Suppressor macrophage (primary cell): ENCODE results near the gene VASN.
"Not testable (repeated sequence)": the region's sequence is repeated elsewhere in the genome, so short reads cannot be mapped to it uniquely, and the experiment has no call there.

Source experiments
- DNase-seq, 4 experiments: peaks; one replicate each; pipeline ENCODE4 v3.0.0-alpha.2; 2020 to 2022
- total RNA-seq, 17 experiments: gene quantifications; one replicate each; lab custom pipeline; 2026; ENCODE audit warnings: mixed read lengths in 6 of 17, inconsistent platforms in 3 of 17; lab: John Stamatoyannopoulos, UW

Gene VASN
- total RNA-seq, result 0 to 0.99 (median 0.04) reads per million in 17 experiments

- DNase-seq, result peak; percentile 57 to 82 (median 64)
Measured at GRCh38 chr16:4371357-4372000, at the start of gene VASN. TSS of gene VASN (plus strand) at chr16:4371848. CDS start at chr16:4380878, 9,030 bp downstream.

- no peak for DNase-seq
Measured at GRCh38 chr16:4322121-4323052, 49.3 kb upstream of the VASN start.

- DNase-seq, result no peak
Measured at GRCh38 chr16:4323071-4323844, 48.4 kb upstream of the VASN start.

GRCh38 chr16:4323845-4324488 lies 47.7 kb upstream of the VASN start:
- DNase-seq, result no peak

- DNase-seq, result no peak
Measured at GRCh38 chr16:4324492-4325252, 47.0 kb upstream of the VASN start.

GRCh38 chr16:4325253-4325758 lies 46.3 kb upstream of the VASN start:
- DNase-seq, result peak; percentile 75 to 87 (median 82)

GRCh38 chr16:4327386-4328045 lies 44.1 kb upstream of the VASN start:
- peak in 2 of 4 experiments; percentile 50 to 58 for DNase-seq

GRCh38 chr16:4328046-4328781 lies 43.4 kb upstream of the VASN start:
- DNase-seq, result peak; percentile 71 to 87 (median 84)

GRCh38 chr16:4328782-4329775 lies 42.6 kb upstream of the VASN start:
- DNase-seq, result peak in 1 of 4 experiments; percentile 30

GRCh38 chr16:4330277-4330874 lies 41.3 kb upstream of the VASN start:
- peak; percentile 80 to 93 (median 88) for DNase-seq

GRCh38 chr16:4332083-4332482 lies 39.6 kb upstream of the VASN start:
- DNase-seq, result no peak

GRCh38 chr16:4332623-4333307 lies 38.9 kb upstream of the VASN start:
- no peak for DNase-seq

GRCh38 chr16:4333308-4333638 lies 38.4 kb upstream of the VASN start:
- no peak for DNase-seq

GRCh38 chr16:4333714-4334113 lies 37.9 kb upstream of the VASN start:
- not testable (repeated sequence) for DNase-seq

- no peak for DNase-seq
Measured at GRCh38 chr16:4334724-4335495, 36.7 kb upstream of the VASN start.

GRCh38 chr16:4336701-4337539 lies 34.7 kb upstream of the VASN start:
- no peak for DNase-seq
